HG03520 (cell line): Measurements from ENCODE around the gene CALD1.

Experiments
- ATAC-seq: cut with Tn5 transposase; IDR thresholded peaks from one replicate; pipeline ENCODE4 v1.9.1; 2021; ENCODE audit warnings: mild to moderate bottlenecking, moderate library complexity; ENCODE audit not compliant: unreplicated experiment

CALD1 gene, protein sequence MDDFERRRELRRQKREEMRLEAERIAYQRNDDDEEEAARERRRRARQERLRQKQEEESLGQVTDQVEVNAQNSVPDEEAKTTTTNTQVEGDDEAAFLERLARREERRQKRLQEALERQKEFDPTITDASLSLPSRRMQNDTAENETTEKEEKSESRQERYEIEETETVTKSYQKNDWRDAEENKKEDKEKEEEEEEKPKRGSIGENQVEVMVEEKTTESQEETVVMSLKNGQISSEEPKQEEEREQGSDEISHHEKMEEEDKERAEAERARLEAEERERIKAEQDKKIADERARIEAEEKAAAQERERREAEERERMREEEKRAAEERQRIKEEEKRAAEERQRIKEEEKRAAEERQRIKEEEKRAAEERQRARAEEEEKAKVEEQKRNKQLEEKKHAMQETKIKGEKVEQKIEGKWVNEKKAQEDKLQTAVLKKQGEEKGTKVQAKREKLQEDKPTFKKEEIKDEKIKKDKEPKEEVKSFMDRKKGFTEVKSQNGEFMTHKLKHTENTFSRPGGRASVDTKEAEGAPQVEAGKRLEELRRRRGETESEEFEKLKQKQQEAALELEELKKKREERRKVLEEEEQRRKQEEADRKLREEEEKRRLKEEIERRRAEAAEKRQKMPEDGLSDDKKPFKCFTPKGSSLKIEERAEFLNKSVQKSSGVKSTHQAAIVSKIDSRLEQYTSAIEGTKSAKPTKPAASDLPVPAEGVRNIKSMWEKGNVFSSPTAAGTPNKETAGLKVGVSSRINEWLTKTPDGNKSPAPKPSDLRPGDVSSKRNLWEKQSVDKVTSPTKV

DNA sequence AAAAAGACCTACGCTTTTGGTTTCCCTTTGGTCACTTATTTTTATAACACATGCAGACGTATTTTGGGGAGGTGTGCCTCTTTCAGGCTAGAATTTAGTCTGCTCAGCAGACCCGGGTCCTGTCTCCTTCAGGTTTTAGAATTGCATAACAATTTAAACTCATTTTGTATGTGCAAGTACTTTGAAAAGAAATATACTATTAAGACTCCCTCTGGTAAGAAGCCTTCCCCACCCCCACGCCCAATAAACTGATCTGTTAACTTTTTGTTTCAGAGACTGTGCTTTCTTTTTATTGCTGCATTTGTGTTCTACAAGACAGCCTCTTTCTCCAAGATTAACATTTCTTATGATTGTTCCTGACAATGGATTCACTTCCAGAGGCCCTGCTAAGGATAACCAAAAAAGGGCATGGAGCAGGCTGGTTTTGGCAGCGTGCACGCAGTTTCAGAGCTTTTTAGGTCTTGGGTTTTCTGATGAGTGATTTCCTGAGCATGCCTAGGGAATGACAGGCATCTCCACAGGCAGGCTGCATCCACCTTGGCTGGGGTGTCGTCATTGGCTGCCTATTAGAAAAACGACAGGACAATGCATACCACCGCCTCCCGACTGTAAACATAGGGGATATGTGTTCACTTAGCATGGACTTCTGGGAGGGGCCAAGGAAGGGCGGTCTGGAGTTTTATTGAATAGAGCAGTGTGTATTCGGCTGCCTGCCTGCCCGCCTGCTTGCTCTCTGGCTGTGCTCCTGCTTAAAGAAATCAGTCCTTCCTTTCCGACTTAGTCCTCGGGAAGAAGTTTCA, at the start of gene CALD1:
Gene CALD1, plus strand, starts transcription at position 694 of the 800 bp plus-strand sequence. CDS start 88,100 bp downstream, outside the sequence.
- no peak for ATAC-seq

DNA sequence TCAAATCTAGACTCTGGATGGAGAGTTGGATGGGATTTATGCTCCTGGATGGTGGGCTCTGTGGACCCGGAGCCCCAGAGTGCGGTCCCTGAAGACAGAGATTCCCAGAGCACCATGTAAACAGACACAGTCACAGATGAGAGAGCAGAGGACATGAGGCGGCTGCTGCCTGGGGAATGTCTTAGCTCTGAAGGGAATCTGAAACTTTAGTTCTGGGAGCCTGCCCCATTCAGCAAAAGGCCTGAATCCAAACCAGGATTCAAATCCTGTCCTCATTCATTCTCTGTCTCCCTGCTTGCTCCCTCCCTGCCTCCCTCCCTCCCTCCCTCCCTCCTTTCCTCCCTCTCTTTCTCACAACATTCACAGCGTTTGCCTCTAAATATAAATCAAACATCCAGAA, 49.5 kb upstream of the CALD1 start:
- ATAC-seq: no peak

DNA sequence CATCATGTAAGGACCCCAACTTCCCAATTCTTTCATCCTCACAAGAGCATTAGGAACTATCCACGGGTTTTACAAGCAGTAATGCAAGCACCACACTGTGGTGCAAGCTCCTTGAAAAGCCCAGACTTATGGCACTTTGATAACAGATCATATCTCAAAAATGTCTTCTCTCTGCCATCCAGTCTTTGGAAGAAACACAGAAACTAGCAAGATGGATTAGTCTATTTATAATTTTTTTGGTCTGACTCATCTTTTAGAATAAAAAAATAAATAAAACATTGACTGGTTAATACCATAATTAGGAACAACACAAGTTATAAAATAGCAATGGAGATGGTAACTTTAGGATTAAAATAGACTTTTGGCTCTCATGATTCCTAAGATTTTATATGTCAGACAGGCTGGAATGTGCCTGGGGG, 49.0 kb upstream of the CALD1 start:
- no peak for ATAC-seq

DNA sequence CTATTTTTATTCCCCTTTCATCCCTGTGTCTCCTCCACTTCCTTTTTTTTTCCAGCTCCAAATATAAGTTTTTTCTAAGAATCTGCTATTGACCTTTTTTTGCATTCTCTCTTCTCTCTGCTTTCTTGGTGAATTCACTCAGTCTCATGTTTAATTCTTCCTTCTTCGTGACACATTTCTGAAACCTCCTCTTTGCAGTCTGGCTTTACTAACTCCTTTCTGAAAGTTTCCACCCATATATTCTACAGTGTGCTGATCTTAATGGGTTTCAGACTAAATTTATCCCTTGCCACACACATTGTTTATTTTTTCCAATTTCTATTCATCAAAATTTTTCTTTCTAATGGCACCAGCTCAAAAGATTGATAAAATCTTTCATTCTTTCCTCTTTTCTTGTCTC, 47.8 kb upstream of the CALD1 start:
- ATAC-seq: no peak

DNA sequence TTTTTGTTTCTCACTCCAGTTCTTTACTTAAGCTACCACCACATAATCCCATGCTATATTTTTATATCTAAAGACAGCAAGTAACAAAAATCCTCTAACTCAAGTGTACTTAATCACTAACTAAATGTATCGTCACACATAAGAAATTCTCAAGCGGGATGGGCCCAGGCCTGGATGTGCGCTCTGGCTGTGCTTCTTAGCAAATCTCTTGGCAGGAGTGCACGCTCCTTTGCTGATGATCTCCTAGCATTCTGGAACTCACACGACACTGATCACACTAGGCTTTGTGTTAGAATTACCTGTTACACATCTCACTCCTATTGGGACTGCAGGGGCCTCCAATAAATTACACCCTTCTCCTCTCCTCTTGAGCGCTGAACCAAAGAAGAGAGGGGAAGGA, 46.7 kb upstream of the CALD1 start:
- no peak for ATAC-seq

DNA sequence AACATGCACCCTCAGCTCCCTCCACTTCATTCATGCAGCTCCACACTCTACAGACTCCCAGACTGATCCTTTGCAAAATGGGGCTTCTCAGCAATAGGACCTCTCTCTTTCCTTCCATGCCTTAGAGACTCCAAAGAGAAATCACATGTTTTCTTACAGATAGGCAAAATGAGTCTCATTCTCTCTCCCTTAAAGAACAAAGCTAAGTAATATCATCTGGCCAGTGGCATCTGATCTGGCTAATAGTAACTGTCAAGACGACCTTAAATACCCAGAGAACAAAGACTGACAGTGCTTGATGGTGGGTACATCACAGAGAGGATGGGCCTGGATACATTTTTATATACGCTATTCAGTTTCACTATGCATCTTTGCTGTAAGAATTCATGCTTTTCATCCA, 43.1 kb upstream of the CALD1 start:
- ATAC-seq: no peak

DNA sequence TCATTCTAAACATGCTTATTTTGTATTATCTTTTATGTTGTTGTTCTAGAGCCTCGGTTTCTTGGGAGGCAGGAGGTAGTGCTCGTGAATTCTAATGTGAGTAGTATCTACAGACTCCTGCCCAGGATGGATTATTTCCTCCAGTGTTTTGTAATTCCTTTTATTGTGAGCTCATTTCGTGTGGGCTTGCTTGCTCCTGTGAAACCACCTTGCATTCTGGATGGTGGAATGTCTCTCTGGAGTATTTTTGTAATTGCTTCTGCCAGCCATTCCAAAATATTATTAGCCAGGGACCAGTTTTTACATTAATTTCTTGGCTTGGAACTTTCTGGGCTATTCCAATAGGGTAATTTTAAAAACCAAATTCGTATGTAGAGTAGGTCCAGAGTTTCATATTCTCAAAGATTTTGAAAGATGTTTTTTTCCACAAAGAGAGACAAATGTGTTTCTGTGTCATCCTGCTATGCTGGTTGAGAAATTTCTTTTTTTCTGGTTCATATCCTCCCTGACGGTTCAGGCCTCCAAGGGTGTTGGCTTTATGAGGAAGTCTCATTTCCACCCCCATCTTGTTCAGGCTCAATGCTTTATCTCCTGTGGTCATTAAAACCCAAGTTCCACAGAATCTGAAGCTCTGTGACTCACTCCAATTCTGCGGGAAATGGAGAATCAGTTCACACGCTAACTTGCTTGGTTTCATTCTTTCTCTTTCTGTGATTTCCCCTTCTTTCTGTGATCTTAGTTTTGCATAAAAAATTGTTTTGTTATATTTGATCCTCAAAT, 41.7 kb upstream of the CALD1 start:
- ATAC-seq: no peak

DNA sequence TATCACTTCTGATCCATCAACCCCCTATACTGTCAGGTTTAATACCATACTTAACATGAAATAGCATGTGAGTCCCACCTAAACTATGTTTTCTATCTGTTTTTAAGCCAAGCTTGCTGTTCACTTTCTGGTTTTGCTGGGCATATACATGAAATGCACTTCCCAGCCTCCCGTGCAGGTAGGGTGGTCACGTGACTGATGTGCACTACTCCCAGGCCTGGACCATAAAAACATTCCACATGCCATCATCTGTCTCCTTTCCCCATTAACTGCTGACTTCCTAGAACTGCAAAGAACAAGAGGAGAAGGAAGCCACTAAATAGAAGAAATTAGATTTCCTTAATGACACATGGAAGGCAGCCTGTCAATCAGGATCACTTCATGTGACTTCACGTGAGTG, 40.1 kb upstream of the CALD1 start:
- no peak for ATAC-seq

DNA sequence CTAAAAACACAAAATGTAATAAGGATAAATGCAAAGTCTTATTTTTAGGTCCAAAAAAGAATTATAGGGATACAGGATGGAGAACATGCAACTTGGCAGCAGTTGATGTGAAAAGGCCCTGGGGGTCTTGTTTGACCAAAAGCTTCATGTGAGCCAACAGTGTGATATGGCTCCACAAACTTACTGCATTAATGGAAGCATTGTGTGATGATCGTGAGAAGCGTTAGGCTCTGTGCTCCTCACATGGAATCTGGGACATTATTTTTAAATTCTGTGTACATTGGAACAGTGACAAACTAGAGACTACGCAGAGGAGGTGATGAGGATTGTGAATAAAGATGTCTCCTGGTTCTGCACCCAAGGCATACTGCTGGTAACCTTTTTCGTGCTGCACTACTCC, 39.1 kb upstream of the CALD1 start:
- ATAC-seq: no peak

DNA sequence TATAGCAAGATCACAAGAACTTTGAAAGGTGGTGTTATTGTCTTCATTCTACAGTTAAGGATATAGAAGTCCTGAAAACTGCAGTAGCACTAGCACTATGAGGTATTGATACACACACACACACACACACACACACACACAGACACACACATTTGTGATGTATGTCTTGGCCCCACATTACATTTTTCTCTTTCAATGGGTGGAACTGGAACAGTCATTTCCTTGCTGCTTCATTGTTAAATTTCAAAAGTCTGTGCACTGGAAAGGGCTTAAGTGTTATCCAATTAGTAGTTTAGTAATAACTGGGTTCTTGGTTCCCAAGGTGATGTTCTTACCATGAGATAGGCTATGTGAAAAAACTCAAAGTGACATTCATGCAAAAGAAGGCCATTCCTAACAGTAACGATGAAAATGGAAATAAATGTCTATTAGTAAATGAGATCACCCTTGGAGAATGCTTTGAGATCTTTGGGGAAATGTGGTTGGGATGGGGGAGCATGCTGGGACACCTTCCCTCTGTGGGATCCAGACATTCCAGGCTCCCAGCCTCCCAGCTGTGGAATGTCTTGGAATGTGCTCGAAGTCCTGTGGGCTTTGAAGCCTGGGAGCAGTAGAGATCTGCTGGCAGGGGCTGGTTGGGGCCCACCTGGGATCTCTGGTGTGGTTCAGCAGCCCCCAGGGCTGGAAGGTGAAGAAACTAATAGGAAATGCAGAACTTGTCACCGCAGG, 37.4 kb upstream of the CALD1 start:
- no peak for ATAC-seq

DNA sequence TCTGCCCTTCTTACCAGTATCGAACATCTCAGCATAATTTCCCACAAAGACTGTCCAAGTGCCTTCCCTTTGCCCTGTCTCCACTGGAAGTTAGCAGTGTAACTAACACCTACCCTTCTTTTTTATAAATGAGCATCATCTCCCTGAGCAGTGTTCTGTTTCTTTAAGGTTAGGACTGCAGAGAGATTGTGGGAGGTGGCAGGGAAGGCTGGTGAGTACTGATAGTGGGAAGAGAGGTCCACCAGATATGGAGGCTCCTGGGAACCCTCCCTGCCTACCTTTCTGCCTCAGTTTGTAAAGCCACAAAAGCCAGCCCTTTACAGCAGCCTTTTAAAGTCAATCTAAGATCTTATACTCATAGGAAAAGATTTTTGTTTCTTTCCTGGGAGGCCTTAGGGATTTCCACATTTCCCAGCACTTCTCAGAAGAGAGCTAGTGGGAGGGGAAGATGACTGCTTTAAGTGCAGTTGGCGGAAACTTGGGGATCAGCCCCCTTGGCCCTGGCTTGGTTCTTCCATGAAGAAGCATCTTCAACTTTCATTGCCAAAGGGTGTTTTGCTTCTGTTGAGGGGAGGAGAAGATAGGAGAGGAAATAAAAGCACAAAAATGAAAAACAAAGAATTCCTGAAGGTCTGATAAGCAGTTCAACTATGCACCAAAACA, 36.6 kb upstream of the CALD1 start:
- no peak for ATAC-seq

DNA sequence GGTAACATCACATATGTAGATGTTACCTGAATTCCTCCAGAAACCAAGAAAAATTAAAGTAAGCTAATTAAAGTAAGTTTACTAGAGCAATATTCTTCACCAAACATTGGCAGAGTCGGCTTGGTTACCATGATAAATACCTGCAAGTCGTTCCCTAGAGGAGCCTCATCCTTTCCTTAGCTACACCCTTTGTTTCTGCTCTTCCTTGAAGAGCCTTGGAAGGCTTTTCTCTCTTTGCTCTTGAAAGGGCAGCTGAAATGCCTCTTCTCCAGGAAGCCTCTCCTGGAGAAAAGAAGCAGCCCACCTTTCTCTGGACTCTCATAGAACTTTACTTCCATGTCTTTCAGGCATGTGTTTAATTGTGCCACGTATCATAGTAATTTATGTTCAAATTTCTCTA, 34.9 kb upstream of the CALD1 start:
- no peak for ATAC-seq

DNA sequence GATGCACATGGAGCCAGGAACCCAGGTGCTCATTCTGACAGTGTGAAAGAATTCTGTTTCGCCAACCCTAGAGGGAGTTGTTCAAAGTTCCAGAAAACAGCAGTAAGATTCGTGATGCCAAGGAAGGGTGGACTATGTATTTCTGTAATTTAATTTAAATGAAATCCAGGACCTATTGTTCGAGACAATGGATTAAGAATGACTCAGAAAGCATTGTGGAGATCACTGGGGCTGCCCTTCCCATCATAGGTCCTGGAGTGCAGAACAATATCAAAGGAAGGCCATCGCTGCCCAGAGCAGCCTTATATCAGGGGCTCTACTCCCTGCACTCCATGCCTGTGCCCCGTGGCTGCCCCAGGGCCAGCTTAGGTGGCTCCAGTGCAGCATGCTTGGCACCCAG, 32.1 kb upstream of the CALD1 start:
- ATAC-seq: no peak

DNA sequence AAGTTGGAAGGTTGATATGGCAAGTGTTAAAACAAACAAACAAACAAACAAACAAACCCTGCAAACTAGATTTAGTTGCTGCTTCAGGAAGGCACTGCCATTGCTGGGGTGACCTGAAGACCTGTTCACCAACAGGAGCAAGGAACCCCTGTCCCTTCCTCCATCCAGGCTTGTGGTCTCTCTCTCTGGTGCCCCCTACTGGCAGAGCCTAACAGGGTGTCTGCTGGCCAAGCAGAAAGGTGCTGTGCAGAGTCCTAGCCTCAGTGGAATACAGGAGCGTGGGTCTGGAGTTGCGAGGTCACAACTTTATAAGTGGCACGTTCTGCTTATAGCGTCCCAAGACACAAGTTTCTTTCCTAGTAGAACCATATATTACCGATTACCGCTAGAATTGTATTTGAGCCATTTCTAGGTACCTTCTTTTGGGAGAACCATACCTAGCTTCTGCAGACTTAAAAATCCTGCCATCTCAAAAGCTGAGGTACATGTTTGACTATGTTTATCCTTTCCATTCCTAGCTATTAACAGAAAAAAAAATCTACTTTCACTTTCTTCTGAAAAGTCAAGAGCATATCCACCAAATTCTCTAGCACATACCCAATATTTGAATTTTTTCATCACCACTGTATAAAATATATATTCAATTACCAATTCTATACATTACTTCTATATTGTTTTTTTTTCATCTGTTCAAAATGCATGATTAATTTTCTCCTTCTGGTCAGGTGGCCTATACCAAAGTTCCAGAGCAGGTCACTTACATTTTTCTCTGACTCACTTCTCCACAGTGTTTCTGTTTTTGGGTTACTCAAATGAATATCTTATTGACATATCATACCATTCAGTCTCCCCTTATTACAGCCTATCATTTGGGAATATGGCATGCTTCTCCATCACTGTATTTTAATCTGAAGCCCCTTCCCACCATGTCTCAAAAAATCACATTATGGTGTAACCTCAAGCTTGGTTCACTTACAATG, 29.1 kb upstream of the CALD1 start:
- ATAC-seq: peak; percentile 60

DNA sequence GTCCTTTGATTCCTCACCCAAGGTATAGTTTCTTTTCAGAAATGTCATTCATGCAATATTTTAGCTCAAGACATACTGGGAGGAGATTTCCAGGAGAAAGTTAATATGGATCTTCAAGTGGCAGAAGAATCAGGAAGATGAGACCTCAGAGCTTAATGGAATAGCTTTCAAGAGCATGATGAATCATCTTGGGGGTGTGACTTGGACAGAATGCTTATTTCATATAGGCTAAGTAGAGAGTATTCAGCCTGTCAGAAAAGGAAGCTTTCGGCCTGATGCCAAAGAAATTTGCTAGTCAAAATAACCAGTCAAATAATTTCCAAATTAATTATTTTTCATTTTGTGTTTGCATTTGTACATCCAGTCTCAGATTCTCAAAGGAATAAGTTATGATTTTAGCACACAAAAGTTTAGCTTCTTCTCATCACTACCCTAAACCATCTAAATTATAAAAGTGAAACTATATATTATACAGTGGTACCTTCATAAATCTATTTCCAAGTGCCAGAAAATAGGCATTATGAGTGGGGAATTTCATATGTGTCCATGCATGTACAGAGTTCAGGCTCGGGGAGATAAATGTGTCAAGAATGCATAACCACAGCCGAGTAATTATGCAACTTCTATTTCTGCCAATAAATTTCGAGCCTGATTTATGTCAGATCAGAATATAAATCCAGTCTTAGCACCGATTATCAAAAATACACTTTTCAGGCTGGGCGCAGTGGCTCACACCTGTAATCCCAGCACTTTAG, 27.3 kb upstream of the CALD1 start:
- ATAC-seq: no peak

DNA sequence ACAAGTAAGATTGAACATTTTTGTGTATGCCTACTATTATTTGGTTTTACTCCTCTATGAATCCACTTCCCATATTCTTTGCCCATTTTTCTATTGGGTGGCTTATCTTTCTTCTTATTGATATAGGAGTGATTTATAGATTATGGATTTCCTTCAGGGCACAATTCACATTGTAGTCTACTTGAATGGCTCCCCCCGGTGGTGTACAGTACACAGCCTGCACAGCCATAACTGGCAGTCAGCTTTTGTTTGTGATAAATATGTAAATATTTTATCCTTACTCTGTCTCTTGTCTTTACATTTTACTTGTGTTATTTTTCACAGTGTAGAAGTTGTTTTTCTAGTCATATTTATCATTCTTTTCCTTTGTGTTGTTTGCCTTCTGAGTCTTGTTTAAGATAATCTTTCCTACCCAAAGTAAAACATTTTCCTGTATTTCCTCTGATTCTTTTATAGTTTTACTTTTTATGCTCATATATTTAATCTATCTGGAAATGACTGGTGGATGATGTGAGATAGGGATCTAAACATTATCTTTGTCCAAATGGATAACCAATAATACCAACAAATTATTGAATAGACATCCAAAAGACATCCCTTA, 23.9 kb upstream of the CALD1 start:
- no peak for ATAC-seq

DNA sequence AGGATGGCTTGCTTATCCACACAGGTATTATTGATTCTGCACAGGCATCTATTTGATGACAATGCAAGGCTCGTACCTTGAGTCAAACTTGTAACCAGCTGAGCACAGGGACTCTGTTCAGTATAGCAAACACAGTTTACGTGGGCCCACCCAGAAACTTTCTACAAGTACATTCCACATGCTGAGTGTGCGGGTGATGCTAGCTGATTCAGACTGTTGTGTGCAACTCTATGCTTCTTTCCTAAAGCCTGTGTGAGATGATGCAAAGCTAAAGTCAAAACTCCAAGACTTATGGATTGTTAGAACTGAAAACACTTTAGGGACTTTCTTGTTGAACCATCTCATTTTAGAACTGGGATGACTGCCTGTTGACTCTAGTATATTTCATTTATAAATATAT, 21.5 kb upstream of the CALD1 start:
- ATAC-seq: no peak
